NCI-H2196 (cell line): Measurements from ENCODE around the gene LTB.

Experiments used
- DNase-seq: peaks from one replicate; lab custom pipeline; 2025; ENCODE audit not compliant: unreplicated experiment; lab: John Stamatoyannopoulos, UW

Gene LTB

GRCh38 chr6:31531771-31532643 is 50.2 kb downstream of the LTB start:
- DNase-seq = no peak

GRCh38 chr6:31531162-31531561 is 51.1 kb downstream of the LTB start:
- no peak for DNase-seq

GRCh38 chr6:31530659-31531058 is 51.6 kb downstream of the LTB start:
- DNase-seq = no peak
